ENCODE results near the gene CCNE1.

The CCNE1 gene

GRCh38 chr19:29785955-29786589, 25.7 kb upstream of the CCNE1 start:
- Histone ChIP-seq H3K27me3 (ENCODE audit: insufficient read depth, low read length, poor library complexity) (no peaks in the 10 kb centered on the region), H3K36me3 (ENCODE audit: insufficient read depth, low read length) (no peaks in the 10 kb centered on the region), H3K79me2 (ENCODE audit: insufficient read depth, low read length) (no peaks in the 10 kb centered on the region), H3K9ac (ENCODE audit: low read depth, low read length) (no peak overlapping the region), H3K4me2 (ENCODE audit: insufficient read depth, low read length) (no peak overlapping the region), H3K4me3 (ENCODE audit: low read depth in 1 of 2, low read length in 2 of 2) (no peak overlapping the region), H2AFZ (ENCODE audit: low read depth, low read length) (no peak overlapping the region), H3K27ac (ENCODE audit: low read length) (no peak overlapping the region), H3K4me1 (ENCODE audit: insufficient read depth, low read length) (no peaks in the 10 kb centered on the region), H4K20me1 (ENCODE audit: insufficient read depth, low read length) (no peaks in the 10 kb centered on the region), H3K9me3 (ENCODE audit: insufficient read depth, low read length, severe bottlenecking) (no peaks in the 10 kb centered on the region)
- TF ChIP-seq CTCF (IDR thresholded peaks at IDR 0.05; ENCODE audit: borderline replicate concordance, extremely low read depth, low read length, poor library complexity, severe bottlenecking): peak; percentile 54
- TF ChIP-seq EZH2 (IDR thresholded peaks at IDR 0.05; ENCODE audit: borderline replicate concordance, low read depth, low read length, severe bottlenecking): no peak
- DNase-seq (peak; percentile 16), ATAC-seq (ENCODE audit: insufficient read depth, low read depth) (no peak)

- no peak overlapping the region for H3K27ac ChIP-seq (ENCODE audit: low read length)
- H3K4me1 ChIP-seq (ENCODE audit: insufficient read depth, low read length): no peaks in the 10 kb centered on the region
- H3K4me2 ChIP-seq (ENCODE audit: insufficient read depth, low read length): no peak overlapping the region
- H4K20me1 ChIP-seq (ENCODE audit: insufficient read depth, low read length): no peaks in the 10 kb centered on the region
- no peaks in the 10 kb centered on the region for H3K27me3 ChIP-seq (ENCODE audit: insufficient read depth, low read length, poor library complexity)
- ATAC-seq (ENCODE audit: insufficient read depth, low read depth) (no peak), DNase-seq (no peak)
- H3K9ac ChIP-seq (ENCODE audit: low read depth, low read length): no peak overlapping the region
- H3K9me3 ChIP-seq (ENCODE audit: insufficient read depth, low read length, severe bottlenecking): no peaks in the 10 kb centered on the region
- H3K4me3 ChIP-seq (ENCODE audit: low read depth in 1 of 2, low read length in 2 of 2): no peak overlapping the region
- no peak overlapping the region for H2AFZ ChIP-seq (ENCODE audit: low read depth, low read length)
- H3K79me2 ChIP-seq (ENCODE audit: insufficient read depth, low read length): no peaks in the 10 kb centered on the region
- no peak for TF ChIP-seq CTCF (IDR thresholded peaks at IDR 0.05; ENCODE audit: borderline replicate concordance, extremely low read depth, low read length, poor library complexity, severe bottlenecking)
- no peak for TF ChIP-seq EZH2 (IDR thresholded peaks at IDR 0.05; ENCODE audit: borderline replicate concordance, low read depth, low read length, severe bottlenecking)
- H3K36me3 ChIP-seq (ENCODE audit: insufficient read depth, low read length): no peaks in the 10 kb centered on the region
These were observed 24.5 kb upstream of the CCNE1 start for GRCh38 chr19:29787281-29787680.

GRCh38 chr19:29789007-29789406, 22.8 kb upstream of the CCNE1 start:
- no peak overlapping the region for H3K27ac ChIP-seq (ENCODE audit: low read length)
- no peaks in the 10 kb centered on the region for H3K27me3 ChIP-seq (ENCODE audit: insufficient read depth, low read length, poor library complexity)
- H3K9ac ChIP-seq (ENCODE audit: low read depth, low read length): no peak overlapping the region
- H3K4me1 ChIP-seq (ENCODE audit: insufficient read depth, low read length): no peaks in the 10 kb centered on the region
- no peak overlapping the region for H2AFZ ChIP-seq (ENCODE audit: low read depth, low read length)
- DNase-seq: no peak
- H3K4me3 ChIP-seq (ENCODE audit: low read depth in 1 of 2, low read length in 2 of 2): no peak overlapping the region
- ATAC-seq (ENCODE audit: insufficient read depth, low read depth): no peak
- no peaks in the 10 kb centered on the region for H3K79me2 ChIP-seq (ENCODE audit: insufficient read depth, low read length)
- no peak for TF ChIP-seq CTCF (IDR thresholded peaks at IDR 0.05; ENCODE audit: borderline replicate concordance, extremely low read depth, low read length, poor library complexity, severe bottlenecking)
- no peak for TF ChIP-seq EZH2 (IDR thresholded peaks at IDR 0.05; ENCODE audit: borderline replicate concordance, low read depth, low read length, severe bottlenecking)
- H3K9me3 ChIP-seq (ENCODE audit: insufficient read depth, low read length, severe bottlenecking): no peaks in the 10 kb centered on the region
- no peak overlapping the region for H3K4me2 ChIP-seq (ENCODE audit: insufficient read depth, low read length)
- H3K36me3 ChIP-seq (ENCODE audit: insufficient read depth, low read length): no peaks in the 10 kb centered on the region
- H4K20me1 ChIP-seq (ENCODE audit: insufficient read depth, low read length): no peaks in the 10 kb centered on the region

Measured in DND-41 (cell line).